K562 (cell line): Measurements from ENCODE around the gene PDZRN3.

ENCODE experiments used
- CBX3 ChIP-seq, 2 experiments: IDR thresholded peaks; 1 replicate in 1 of 2; 2 replicates in 1 of 2; pipeline ENCODE4 v1.6.1; 2012; ENCODE audit warnings: inconsistent platforms in 2 of 2, low read length in 2 of 2, borderline replicate concordance in 1 of 2, control low read depth in 1 of 2
- CHD2 ChIP-seq: IDR thresholded peaks from 2 replicates; pipeline ENCODE4 v1.6.1; 2011; ENCODE audit warnings: low read depth, low read length
- CTCF ChIP-seq, 3 experiments: IDR thresholded peaks in 2 of 3; conservative IDR thresholded peaks in 1 of 3; 2 replicates each; pipeline ENCODE4 v1.5.1; 2011 to 2012; ENCODE audit warnings: low read length in 3 of 3, mild to moderate bottlenecking in 3 of 3, control low read depth in 2 of 3, improper control_type of control experiment in 1 of 3, inconsistent platforms in 1 of 3, low read depth in 1 of 3, mixed read lengths in 1 of 3, moderate library complexity in 1 of 3; ENCODE audit not compliant: insufficient read depth in 2 of 3
- EZH2 ChIP-seq: IDR thresholded peaks from 2 replicates; pipeline ENCODE4 v1.6.1; 2012; ENCODE audit warnings: low read depth, mild to moderate bottlenecking, inconsistent platforms, low read length, borderline replicate concordance
- FOXJ3 ChIP-seq: sonication (generic); formaldehyde crosslinking; IDR thresholded peaks from 2 replicates; pipeline ENCODE4 v1.4.0; 2020; ENCODE audit warnings: mild to moderate bottlenecking, missing genetic modification reagents
- KDM1A ChIP-seq, 2 experiments: fragments of 450-650 bp; IDR thresholded peaks; 2 replicates each; pipeline ENCODE4 v1.6.1; 2016; ENCODE audit warnings: mild to moderate bottlenecking in 2 of 2
- PCBP1 ChIP-seq: fragments of 200-400 bp; formaldehyde crosslinking; IDR thresholded peaks from 2 replicates; pipeline ENCODE4 v1.6.1; 2018; ENCODE audit warnings: mild to moderate bottlenecking, low read depth, low read length; ENCODE audit not compliant: poor library complexity, severe bottlenecking
- THAP7 ChIP-seq: fragments of 250-450 bp; sonication (Bioruptor Pico); IDR thresholded peaks from 2 replicates; pipeline ENCODE4 v1.5.0; 2021
- ZFX ChIP-seq: sonication (generic); formaldehyde crosslinking; IDR thresholded peaks from 2 replicates; pipeline ENCODE4 v1.8.0; 2022; ENCODE audit warnings: mild to moderate bottlenecking, missing genetic modification reagents, moderate library complexity
- TF ChIP-seq, protein P1 (sequence below): sonication (generic); formaldehyde crosslinking; IDR thresholded peaks from 2 replicates; pipeline ENCODE4 v1.9.0; 2022; ENCODE audit warnings: mild to moderate bottlenecking, missing genetic modification reagents
- TF ChIP-seq, protein P2 (sequence below): fragments of 450-650 bp; IDR thresholded peaks from 2 replicates; pipeline ENCODE4 v1.6.1; 2016; ENCODE audit warnings: missing biosample characterization, missing genetic modification characterization

DNA sequence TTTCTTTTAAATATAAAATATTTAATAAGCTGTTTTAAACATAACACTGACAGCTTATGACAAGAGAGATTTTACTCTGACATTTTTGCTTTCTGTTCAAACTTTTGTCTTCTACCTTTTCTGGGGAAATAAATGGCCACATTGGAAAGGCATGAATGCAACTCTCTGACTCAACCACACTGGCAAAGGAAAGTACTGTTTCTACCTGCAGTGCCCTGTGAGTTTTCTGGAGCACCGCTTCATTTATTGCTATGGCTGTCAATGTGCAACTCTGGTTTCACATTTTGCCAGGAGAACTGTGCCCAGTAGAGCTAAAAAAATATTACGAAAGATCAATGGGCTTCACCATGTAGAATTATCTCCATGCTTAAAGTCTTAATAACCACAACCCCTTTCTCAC, 15.1 kb downstream of the PDZRN3 start:
- TF ChIP-seq CHD2 = no peak
- no peak for TF ChIP-seq KDM1A (IDR thresholded peaks at IDR 0.05)
- TF ChIP-seq EZH2 = no peak
- TF ChIP-seq, protein P1, sequence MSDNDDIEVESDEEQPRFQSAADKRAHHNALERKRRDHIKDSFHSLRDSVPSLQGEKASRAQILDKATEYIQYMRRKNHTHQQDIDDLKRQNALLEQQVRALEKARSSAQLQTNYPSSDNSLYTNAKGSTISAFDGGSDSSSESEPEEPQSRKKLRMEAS = no peak
- TF ChIP-seq CTCF (IDR thresholded peaks at IDR 0.05 in 2 of 3, conservative IDR thresholded peaks at IDR 0.05 in 1 of 3; ENCODE audit: insufficient read depth in 2 of 3, low read depth in 1 of 3, low read length in 3 of 3) = no peak
- TF ChIP-seq, protein P2, sequence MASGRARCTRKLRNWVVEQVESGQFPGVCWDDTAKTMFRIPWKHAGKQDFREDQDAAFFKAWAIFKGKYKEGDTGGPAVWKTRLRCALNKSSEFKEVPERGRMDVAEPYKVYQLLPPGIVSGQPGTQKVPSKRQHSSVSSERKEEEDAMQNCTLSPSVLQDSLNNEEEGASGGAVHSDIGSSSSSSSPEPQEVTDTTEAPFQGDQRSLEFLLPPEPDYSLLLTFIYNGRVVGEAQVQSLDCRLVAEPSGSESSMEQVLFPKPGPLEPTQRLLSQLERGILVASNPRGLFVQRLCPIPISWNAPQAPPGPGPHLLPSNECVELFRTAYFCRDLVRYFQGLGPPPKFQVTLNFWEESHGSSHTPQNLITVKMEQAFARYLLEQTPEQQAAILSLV (tag) = no peak
- no peak for TF ChIP-seq CBX3 (IDR thresholded peaks at IDR 0.05; ENCODE audit: borderline replicate concordance in 1 of 2, low read length in 2 of 2)
- no peak for TF ChIP-seq PCBP1
- TF ChIP-seq THAP7 (CRISPR knock-in tag) = no peak
- TF ChIP-seq FOXJ3 (CRISPR knock-in tag) = no peak
- TF ChIP-seq ZFX (CRISPR knock-in tag) = no peak
